OCI-LY7 (cell line): Measurements from ENCODE around the gene CARMIL1.

Experiments
- EZH2phosphoT487 ChIP-seq: fragments of 200-600 bp; sonication (generic); IDR thresholded peaks from 2 replicates; pipeline ENCODE4 v1.6.1; 2018; ENCODE audit warnings: low read depth, borderline replicate concordance, mild to moderate bottlenecking, mixed run types, antibody characterized with exemption, low read length, moderate library complexity, mixed read lengths
- TF ChIP-seq, protein P1 (sequence below): fragments of 200-600 bp; sonication (generic); conservative IDR thresholded peaks from 2 replicates; pipeline ENCODE4 v1.5.1; 2014; ENCODE audit warnings: mild to moderate bottlenecking, antibody characterized with exemption, low read length, moderate library complexity, mixed read lengths

- TF ChIP-seq, protein P1, sequence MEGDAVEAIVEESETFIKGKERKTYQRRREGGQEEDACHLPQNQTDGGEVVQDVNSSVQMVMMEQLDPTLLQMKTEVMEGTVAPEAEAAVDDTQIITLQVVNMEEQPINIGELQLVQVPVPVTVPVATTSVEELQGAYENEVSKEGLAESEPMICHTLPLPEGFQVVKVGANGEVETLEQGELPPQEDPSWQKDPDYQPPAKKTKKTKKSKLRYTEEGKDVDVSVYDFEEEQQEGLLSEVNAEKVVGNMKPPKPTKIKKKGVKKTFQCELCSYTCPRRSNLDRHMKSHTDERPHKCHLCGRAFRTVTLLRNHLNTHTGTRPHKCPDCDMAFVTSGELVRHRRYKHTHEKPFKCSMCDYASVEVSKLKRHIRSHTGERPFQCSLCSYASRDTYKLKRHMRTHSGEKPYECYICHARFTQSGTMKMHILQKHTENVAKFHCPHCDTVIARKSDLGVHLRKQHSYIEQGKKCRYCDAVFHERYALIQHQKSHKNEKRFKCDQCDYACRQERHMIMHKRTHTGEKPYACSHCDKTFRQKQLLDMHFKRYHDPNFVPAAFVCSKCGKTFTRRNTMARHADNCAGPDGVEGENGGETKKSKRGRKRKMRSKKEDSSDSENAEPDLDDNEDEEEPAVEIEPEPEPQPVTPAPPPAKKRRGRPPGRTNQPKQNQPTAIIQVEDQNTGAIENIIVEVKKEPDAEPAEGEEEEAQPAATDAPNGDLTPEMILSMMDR: no peak
- no peak for TF ChIP-seq EZH2phosphoT487
These were observed 28.8 kb downstream of the CARMIL1 start for GRCh38 chr6:25307805-25308494.
